GM12801 (cell line): ENCODE results near the gene VGLL4.

ENCODE experiments used
- TF ChIP-seq, protein P1 (sequence below): IDR thresholded peaks from one replicate; pipeline ENCODE4 v1.5.1; 2011; ENCODE audit warnings: control low read depth; ENCODE audit not compliant: insufficient read length; ENCODE audit errors: extremely low read depth

Gene VGLL4

DNA sequence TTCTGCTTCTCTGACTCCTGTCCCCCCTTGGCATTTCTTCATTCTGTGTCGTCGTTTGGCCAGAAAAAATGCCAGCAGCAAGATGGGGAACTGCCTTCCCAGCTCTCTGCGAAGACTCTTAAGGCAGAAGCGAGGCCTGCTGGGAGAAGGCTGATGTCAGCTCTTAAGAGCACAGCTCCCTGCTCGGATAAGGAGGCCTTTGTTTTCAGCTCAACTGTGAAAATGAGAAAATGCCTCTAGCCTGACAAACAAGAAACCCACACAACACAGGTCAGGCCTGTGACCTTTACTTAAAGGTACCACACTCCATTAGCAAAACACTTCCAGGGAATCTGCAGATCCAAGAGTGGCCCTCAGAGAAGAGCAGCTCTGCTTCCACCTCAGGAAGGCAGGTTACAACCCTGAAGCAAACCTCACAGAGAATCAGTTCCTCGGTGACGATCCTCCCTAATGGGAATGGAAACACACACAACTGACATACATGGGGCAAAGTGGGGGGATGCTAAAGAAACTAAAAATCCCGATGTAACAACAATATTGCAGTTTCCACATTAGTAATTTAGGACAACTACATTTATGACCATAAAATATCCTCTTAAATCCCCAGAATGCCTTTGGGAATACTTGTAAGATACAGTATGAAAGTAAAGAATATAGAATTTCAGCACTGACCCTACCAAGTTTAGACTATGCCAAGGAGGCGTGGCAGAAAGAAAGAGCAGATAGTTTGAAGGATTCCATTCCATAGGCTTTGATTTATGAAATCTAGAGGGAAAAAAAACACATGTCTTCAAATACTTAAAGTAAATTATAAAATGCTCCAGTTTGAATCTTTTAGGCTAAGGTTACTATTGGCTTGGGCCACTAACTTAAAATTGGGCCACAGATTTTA lies 52.1 kb downstream of the VGLL4 start:
- TF ChIP-seq, protein P1, sequence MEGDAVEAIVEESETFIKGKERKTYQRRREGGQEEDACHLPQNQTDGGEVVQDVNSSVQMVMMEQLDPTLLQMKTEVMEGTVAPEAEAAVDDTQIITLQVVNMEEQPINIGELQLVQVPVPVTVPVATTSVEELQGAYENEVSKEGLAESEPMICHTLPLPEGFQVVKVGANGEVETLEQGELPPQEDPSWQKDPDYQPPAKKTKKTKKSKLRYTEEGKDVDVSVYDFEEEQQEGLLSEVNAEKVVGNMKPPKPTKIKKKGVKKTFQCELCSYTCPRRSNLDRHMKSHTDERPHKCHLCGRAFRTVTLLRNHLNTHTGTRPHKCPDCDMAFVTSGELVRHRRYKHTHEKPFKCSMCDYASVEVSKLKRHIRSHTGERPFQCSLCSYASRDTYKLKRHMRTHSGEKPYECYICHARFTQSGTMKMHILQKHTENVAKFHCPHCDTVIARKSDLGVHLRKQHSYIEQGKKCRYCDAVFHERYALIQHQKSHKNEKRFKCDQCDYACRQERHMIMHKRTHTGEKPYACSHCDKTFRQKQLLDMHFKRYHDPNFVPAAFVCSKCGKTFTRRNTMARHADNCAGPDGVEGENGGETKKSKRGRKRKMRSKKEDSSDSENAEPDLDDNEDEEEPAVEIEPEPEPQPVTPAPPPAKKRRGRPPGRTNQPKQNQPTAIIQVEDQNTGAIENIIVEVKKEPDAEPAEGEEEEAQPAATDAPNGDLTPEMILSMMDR = no peak

DNA sequence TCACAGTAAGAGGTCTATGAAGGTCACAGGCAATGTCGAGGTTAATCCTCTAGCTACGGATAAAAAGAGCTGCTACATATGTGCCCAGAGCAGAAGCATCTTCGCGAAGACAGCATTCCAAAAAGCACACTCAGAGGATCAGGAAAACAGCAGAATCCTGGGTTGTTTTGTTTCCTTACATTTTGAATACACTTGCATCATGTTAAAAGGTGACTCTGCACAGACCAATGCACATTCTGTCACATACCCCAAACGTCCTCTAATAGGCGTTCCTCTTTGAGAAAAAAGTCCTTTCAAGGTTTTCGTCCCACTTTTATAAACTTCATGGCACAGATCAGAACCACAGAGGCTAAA lies 52.7 kb downstream of the VGLL4 start:
- TF ChIP-seq, protein P1 = no peak

DNA sequence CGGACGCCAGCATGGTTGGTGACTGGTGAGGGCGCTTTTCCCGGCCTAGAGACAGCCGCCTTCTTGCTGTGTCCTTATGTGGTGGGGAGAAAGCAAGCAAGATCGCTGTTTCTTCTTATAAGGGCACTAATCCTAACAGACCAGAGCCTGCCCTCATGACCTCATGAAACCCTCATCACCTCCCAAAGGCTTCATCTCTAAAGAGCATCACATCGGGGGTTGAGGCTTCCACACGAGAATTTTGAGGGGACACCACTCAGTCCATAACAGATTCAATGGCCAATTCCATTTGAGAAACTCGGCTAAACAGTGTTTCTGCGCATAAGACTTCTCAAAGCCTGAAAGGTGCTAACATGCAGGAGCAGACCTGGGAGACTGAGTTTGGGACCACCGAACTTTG lies 54.0 kb downstream of the VGLL4 start:
- TF ChIP-seq, protein P1 = no peak

GRCh38 chr3:11588755-11589154 lies 55.0 kb downstream of the VGLL4 start:
- TF ChIP-seq, protein P1 = no peak

DNA sequence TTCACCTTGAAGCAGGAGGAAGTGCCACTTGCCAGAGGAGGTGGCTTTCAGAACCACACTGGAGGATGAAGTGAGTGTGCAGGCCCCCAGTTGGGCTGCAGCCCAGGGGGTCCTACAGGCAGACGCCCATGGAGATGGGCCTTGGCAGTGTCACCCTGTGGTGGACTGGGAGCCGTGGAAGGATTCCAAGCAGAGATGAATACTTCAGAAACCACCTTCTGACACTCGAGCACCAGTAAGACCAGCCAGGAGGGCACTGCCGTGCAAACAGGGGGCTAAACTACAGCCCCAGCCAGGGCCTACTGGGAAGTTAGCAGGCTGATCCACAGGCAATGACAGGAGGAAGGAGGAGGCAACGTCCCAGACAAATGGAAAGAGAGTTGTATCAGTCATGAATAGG lies 55.4 kb downstream of the VGLL4 start:
- TF ChIP-seq, protein P1 = no peak

- TF ChIP-seq, protein P1 = no peak
These were observed 55.9 kb downstream of the VGLL4 start for GRCh38 chr3:11587766-11588165.

DNA sequence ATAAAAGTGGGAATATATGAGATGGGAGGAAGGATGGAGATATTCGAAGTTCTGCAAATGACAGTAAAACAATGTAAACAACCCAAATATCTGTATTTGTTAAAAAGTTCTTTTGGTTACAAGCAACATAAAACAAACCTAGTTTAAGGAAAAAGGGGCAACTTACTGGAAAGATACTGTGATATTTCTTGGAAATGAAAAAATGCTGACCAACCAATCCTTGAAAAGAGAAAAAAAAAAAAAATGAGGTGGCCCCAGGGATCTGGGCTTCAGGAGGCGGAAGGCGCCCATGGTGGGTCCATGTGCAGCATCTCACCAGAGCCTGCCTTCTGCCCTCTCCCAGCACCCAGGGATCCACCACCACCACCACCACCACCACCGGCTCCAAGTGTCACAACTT lies 59.1 kb downstream of the VGLL4 start:
- TF ChIP-seq, protein P1 = no peak
